Measurements from ENCODE around the gene DNTT. TPM values are rescaled to one million over a fixed set of nuclear protein-coding genes. Genes with fewer than 3 reads are reported as not detected.

Gene DNTT
- total and polyA plus RNA-seq, 2 of the 13 experiments (the other 11 are each of a cell fraction or from before 2014, with no cell fraction given), result not detected

- TF ChIP-seq, protein P1, sequence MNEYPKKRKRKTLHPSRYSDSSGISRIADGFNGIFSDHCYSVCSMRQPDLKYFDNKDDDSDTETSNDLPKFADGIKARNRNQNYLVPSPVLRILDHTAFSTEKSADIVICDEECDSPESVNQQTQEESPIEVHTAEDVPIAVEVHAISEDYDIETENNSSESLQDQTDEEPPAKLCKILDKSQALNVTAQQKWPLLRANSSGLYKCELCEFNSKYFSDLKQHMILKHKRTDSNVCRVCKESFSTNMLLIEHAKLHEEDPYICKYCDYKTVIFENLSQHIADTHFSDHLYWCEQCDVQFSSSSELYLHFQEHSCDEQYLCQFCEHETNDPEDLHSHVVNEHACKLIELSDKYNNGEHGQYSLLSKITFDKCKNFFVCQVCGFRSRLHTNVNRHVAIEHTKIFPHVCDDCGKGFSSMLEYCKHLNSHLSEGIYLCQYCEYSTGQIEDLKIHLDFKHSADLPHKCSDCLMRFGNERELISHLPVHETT (CRISPR knock-in tag; conservative IDR thresholded peaks at IDR 0.05), result no peak
These were observed 14.9 kb upstream of the DNTT start (continued) for GRCh38 chr10:96289218-96289910.

DNA sequence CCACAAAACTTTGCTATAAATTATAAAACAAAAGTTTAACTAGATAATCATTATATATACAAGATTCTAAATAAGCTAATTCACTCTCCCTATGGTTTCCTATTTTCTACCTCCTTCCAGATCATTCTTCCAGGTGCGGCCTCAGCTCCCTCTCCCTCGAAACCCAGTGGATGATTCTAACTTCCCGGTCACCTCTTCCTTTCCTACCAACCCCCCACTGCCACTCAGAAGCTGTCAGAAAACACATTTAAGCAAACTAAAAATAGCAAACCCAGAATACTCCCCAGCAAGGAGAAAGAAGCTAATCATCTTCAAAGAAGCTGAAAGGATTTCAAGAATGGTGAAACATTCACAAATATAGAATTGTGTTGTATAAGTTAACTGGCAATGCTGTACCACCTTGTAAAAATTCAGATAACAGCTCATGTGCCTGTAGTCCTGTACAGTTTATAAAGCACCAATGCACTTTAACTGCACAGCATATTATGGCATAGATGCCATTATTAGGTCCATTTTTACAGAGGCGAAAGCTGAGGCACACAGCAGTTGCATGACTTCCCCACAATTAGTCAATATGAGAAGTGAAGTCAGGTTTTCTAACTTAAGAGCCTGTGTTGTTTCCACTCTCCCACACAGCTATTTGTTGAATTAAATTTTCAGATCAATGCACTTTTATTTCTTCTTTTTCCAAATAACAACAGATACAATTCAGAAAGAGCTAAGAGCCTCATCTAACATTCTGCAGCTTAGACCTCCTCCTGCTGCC is 13.7 kb upstream of the DNTT start:
- no peak overlapping the region for H3K9ac ChIP-seq (ENCODE audit: insufficient read depth, low read depth, low read length)
- peaks cover 0 to 5% of the 10 kb centered on the region in 2 experiments; a peak in 2 of 5 replicates for H3K27me3 ChIP-seq (ENCODE audit: control insufficient read depth in 1 of 2, insufficient read depth in 2 of 2, low read length in 2 of 2)
- no peaks in the 10 kb centered on the region for H4K20me1 ChIP-seq (ENCODE audit: insufficient read depth, low read length)
- no TSS peak for BruUV-seq (replicated peaks)
- ATAC-seq, result no peak
- no peaks in the 10 kb centered on the region for H3K9me3 ChIP-seq (ENCODE audit: low read length)
- no peak overlapping the region for H2AFZ ChIP-seq (ENCODE audit: low read length)
- FAIRE-seq, result no peak
- H3K79me2 ChIP-seq (ENCODE audit: insufficient read depth, low read length), result no peaks in the 10 kb centered on the region
- no peak overlapping the region for H3K4me3 ChIP-seq (replicated peaks in 1 of 3; ENCODE audit: insufficient read depth in 1 of 3, low read depth in 2 of 3, low read length in 3 of 3)
- H3K4me1 ChIP-seq (ENCODE audit: insufficient read depth, low read length), result peaks cover 18% of the 10 kb centered on the region
- WGBS (ENCODE audit: low lambda C conversion rate), result 58% methylated on average over 4 of the region's 4 CpGs
- no peak overlapping the region for H3K4me2 ChIP-seq (ENCODE audit: low read depth, low read length)
- no peak overlapping the region for H3K27ac ChIP-seq (ENCODE audit: extremely low read length, insufficient read depth, low read length)
- intact Hi-C loops (cut with micrococcal nuclease; ENCODE audit: unreplicated experiment), result no loop called here
- TF ChIP-seq FOXK2 (IDR thresholded peaks at IDR 0.05), result no peak
- no peak for TF ChIP-seq MBNL3 (CRISPR knock-in tag; conservative IDR thresholded peaks at IDR 0.05)
- TF ChIP-seq ZFP90 (CRISPR knock-in tag; IDR thresholded peaks at IDR 0.05; ENCODE audit: borderline replicate concordance), result no peak
- no peak for TF ChIP-seq CHD2 (IDR thresholded peaks at IDR 0.05; ENCODE audit: low read depth, low read length)
- TF ChIP-seq NR2F2 (IDR thresholded peaks at IDR 0.05; ENCODE audit: borderline replicate concordance, low read depth), result no peak
- no peak for TF ChIP-seq ZFP36L2 (CRISPR knock-in tag; IDR thresholded peaks at IDR 0.05)
- no peak for TF ChIP-seq ZBTB7B (CRISPR knock-in tag; IDR thresholded peaks at IDR 0.05)
- TF ChIP-seq SPEN (CRISPR knock-in tag; IDR thresholded peaks at IDR 0.05; ENCODE audit: low read depth), result no peak
- no peak for TF ChIP-seq ZNF460 (CRISPR knock-in tag; IDR thresholded peaks at IDR 0.05; ENCODE audit: borderline replicate concordance)
- no peak for TF ChIP-seq REXO4 (CRISPR knock-in tag; IDR thresholded peaks at IDR 0.05; ENCODE audit: borderline replicate concordance)
- TF ChIP-seq EZH2 (conservative IDR thresholded peaks at IDR 0.05; ENCODE audit: low read depth, low read length), result no peak
- TF ChIP-seq ATM (IDR thresholded peaks at IDR 0.05; ENCODE audit: borderline replicate concordance), result no peak
- no peak for TF ChIP-seq KDM5B (CRISPR knock-in tag; IDR thresholded peaks at IDR 0.05; ENCODE audit: borderline replicate concordance)
- TF ChIP-seq, protein P2, sequence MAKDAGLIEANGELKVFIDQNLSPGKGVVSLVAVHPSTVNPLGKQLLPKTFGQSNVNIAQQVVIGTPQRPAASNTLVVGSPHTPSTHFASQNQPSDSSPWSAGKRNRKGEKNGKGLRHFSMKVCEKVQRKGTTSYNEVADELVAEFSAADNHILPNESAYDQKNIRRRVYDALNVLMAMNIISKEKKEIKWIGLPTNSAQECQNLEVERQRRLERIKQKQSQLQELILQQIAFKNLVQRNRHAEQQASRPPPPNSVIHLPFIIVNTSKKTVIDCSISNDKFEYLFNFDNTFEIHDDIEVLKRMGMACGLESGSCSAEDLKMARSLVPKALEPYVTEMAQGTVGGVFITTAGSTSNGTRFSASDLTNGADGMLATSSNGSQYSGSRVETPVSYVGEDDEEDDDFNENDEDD (CRISPR knock-in tag; IDR thresholded peaks at IDR 0.05; ENCODE audit: borderline replicate concordance), result no peak
- ChIA-PET CTCF (ENCODE audit: low intra/inter-chr PET ratio, low total read pairs) (no interaction called here), POLR2A (no interaction called here)
- in situ Hi-C loops (cut with HindIII; ENCODE audit: extremely low pct_ligation_motif_present, low pct_unique_long_range_greater_than_20kb), result no loop called here
- no peak for DNase-seq (ENCODE audit: low spot score)
- H3K36me3 ChIP-seq (replicated peaks in 1 of 2; ENCODE audit: control insufficient read depth in 1 of 2, insufficient read depth in 2 of 2, low read length in 2 of 2), result no peaks in the 10 kb centered on the region
